ENCODE results near the gene ZNF660. TPM values are rescaled to one million over a fixed set of nuclear protein-coding genes. Genes with fewer than 3 reads are reported as not detected.
A peak's percentile ranks its signal among the peaks of the same experiment; 100 is the strongest.
"Not testable (repeated sequence)": the region's sequence is repeated elsewhere in the genome, so short reads cannot be mapped to it uniquely, and the experiment has no call there.

The ZNF660 gene
- total RNA-seq = 1 to 10 TPM; 2.8 to 9.2 (median 5.4) TPM

DNA sequence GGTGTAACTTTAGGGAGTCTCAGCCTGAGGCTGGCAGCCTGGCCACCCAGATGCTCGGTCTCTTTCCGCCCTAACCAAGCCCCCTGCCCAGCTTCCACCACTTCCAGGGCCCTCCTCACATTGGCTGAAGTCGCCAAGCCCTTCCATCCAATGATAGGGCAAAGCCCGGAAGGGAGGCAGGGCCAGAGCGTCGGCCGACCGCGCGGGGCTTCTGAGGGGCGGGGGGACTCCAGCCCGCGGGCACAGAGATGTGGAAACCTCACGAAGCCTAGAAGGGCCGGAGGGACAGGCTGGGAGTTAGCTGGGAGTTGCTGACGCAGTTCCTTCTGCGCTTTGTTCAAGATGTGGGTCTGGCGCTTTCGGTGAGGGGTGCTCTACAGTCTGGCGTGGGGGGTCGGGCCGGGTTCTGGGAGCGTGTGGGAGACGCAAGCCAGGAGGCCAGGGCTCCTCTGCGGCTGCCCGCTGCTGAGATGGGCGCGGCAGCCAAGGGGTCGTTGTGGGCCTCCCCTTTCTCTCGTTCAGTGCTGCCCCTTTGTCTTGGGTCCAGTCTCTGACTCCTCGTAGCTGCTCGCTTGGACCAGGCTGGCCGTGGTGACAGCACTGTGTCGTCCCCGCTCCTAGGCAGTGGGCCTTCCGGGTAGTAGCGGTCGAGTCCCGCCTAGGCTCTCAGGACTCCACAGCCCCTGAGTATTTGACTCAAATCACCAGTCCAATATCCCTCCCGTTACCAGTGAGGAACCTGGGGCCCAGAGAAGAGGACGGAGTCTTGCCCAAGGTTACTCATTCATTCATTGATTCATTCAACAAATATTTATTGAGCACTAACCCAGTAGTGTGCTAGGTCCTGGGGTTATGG, at the start of gene ZNF660:
TSS of gene ZNF660 (plus strand) at position 319 of the 856 bp plus-strand sequence. CDS start 9,230 bp downstream, outside the sequence.
- H3K4me1 ChIP-seq = peaks cover 0 to 5% of the 10 kb centered on the region in 2 donors
- TF ChIP-seq, protein P1, sequence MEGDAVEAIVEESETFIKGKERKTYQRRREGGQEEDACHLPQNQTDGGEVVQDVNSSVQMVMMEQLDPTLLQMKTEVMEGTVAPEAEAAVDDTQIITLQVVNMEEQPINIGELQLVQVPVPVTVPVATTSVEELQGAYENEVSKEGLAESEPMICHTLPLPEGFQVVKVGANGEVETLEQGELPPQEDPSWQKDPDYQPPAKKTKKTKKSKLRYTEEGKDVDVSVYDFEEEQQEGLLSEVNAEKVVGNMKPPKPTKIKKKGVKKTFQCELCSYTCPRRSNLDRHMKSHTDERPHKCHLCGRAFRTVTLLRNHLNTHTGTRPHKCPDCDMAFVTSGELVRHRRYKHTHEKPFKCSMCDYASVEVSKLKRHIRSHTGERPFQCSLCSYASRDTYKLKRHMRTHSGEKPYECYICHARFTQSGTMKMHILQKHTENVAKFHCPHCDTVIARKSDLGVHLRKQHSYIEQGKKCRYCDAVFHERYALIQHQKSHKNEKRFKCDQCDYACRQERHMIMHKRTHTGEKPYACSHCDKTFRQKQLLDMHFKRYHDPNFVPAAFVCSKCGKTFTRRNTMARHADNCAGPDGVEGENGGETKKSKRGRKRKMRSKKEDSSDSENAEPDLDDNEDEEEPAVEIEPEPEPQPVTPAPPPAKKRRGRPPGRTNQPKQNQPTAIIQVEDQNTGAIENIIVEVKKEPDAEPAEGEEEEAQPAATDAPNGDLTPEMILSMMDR (IDR thresholded peaks at IDR 0.05) = no peak
- TF ChIP-seq POLR2A (IDR thresholded peaks at IDR 0.05) = peak in 1 of 2 donors; percentile 54
- intact Hi-C loops (cut with DNase I) = no loop called here
- WGBS, 2 donors = 1 to 6% methylated on average over 26 to 33 of the region's 41 CpGs
- H3K27me3 ChIP-seq = no peaks in the 10 kb centered on the region
- H3K4me3 ChIP-seq (replicated peaks in 1 of 3) = peak within 1 kb of the TSS; percentile 32 to 57 (median 40)
- no peaks in the 10 kb centered on the region for H3K9me3 ChIP-seq
- no peaks in the 10 kb centered on the region for H3K36me3 ChIP-seq
- DNase-seq = peak; percentile 60 to 64
- peak within 1 kb of the TSS in 1 of 3 donors; percentile 35 for H3K27ac ChIP-seq

DNA sequence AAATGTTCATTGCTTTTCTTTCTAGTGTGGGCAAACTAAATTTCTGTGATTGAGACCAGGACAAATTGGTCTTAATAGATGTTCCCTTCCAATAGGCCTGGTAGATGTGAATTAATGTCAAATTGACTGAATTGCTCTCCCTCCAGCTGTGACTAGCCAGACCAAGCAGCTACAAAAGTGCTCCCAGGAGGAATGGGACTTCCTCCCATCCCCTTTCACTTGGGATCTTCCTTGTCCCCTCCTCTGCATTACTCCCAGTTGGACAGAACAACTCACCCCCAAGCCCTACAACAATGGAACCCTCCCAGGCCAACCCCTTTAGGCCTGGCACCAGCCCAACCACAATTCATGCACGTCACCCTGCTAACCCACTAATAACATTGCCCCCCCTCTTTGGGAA, 49.4 kb upstream of the ZNF660 start:
- 3 to 13% methylated on average over 1 of the region's 1 CpG for WGBS, 2 donors
- H3K4me3 ChIP-seq (replicated peaks in 1 of 3) = no peak overlapping the region
- H3K4me1 ChIP-seq = no peaks in the 10 kb centered on the region
- DNase-seq = no peak
- TF ChIP-seq POLR2A (IDR thresholded peaks at IDR 0.05) = no peak
- TF ChIP-seq, protein P1 (IDR thresholded peaks at IDR 0.05) = no peak
- intact Hi-C loops (cut with DNase I) = no loop called here
- H3K9me3 ChIP-seq = no peaks in the 10 kb centered on the region
- no peaks in the 10 kb centered on the region for H3K36me3 ChIP-seq
- H3K27me3 ChIP-seq = no peaks in the 10 kb centered on the region
- H3K27ac ChIP-seq = no peak overlapping the region

DNA sequence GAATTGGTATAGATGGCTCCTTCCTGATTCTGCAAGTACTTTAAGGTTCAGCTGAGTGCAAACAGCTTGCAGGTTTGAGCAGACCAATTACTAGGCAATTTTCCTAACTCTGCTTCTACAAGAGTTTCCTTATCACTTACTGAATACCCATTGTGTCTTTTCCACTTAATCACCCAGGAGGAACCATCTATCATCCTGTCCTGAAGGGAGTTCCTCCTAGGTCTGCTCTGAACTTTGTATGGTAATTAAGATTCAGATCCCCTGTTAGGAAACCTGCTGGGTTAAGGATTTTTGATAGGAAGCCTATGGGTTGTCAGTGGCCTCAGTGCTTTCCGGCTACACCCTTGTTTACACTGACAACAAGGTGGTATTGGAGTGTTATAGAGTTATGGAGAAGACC, 40.0 kb upstream of the ZNF660 start:
- H3K4me1 ChIP-seq; H3K27me3 ChIP-seq; H3K27ac ChIP-seq; H3K4me3 ChIP-seq (replicated peaks in 1 of 3); H3K9me3 ChIP-seq; H3K36me3 ChIP-seq; DNase-seq; intact Hi-C loops (cut with DNase I): not testable (repeated sequence)
- 46 to 61% methylated on average over 1 of the region's 1 CpG for whole genome bisulfite sequencing, 2 donors

DNA sequence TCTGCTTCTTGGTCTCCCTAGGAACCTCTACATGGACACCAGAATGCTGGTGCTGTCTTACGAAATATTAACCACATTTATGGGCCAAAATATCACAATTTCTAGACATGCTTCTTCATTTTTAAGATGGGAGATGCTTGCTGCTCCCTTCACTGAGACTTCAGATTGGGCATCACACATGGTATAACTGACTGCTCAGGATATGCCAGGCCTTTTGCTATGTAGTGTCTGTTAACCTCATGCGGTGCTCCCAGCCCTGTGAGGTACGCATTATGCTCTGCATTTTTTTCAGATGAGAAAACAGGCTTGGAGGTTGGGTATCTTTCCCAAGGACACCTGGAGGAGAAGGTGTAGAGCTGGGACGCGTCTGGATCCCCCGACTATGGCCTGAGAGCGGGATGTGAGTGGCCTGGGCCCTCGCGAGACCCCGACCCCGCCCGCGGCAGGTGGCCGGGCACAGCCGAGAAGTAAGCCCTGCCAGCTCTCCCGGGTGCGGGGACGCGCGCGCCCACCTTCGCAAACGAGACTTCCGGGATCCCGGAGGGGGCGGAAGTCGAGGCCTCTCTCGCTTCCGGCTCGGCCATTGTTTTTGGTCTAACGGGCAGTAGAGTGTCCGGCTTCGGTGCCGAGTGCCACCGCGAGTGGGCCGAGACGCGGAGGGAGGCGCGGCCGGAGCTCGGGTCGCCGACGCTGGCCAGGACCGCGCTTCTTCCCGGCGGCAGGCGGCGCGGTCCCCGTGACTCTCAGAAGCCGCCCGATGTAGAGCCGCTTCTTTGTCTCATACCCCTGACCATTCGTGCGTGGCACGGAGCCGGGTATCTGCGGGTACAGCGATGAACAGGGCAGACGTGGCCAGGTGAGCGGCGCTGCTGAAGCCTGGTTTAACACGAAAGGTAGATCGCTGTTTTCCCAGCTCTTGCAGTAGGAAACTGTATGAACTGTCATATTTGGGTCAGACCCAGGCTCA, 29.9 kb upstream of the ZNF660 start, which contains the start of gene ZKSCAN7:
TSS of gene ZKSCAN7 (plus strand) at position 568 of the 967 bp plus-strand sequence. CDS start 1,855 bp downstream, outside the sequence.
- no peaks in the 10 kb centered on the region for H3K27me3 ChIP-seq
- peak; percentile 62 to 68 for DNase-seq
- peak within 1 kb of the TSS in 2 of 3 donors; percentile 40 to 53 for H3K27ac ChIP-seq
- H3K4me3 ChIP-seq (replicated peaks in 1 of 3) = peak within 1 kb of the TSS; percentile 21 to 60 (median 41)
- H3K4me1 ChIP-seq = peaks cover 7 to 10% of the 10 kb centered on the region in 2 donors
- H3K9me3 ChIP-seq = no peaks in the 10 kb centered on the region
- WGBS, 2 donors = 5 to 24% methylated on average over 12 to 45 of the region's 68 CpGs
- peaks cover 0 to 3% of the 10 kb centered on the region in 2 donors for H3K36me3 ChIP-seq
- intact Hi-C loops (cut with DNase I) = no loop called here
- TF ChIP-seq, protein P1 (IDR thresholded peaks at IDR 0.05) = peak in 1 of 6 experiments; percentile 16
- peak in 1 of 2 donors; percentile 40 for TF ChIP-seq POLR2A (IDR thresholded peaks at IDR 0.05)

DNA sequence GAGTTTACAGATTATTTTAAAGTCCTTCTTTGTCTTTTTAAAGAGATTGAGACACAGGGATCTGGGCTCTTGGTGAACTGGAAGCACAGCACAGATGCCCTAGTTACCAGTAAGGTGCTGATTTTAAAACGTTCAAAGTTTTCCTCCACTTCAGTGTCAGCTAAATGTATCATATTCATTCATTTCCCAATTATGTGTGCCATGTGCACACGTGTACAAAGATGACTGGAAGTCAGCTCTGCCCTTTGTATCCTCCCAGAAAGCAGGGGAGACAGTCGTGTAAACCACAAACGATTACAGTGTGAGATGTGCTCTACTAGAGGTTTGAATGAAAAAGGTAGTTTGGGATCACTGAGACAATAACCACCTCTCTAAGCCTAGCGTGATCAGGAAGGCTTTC, 29.0 kb upstream of the ZNF660 start:
- H3K27me3 ChIP-seq = no peaks in the 10 kb centered on the region
- H3K27ac ChIP-seq = no peak overlapping the region
- peaks cover 7 to 10% of the 10 kb centered on the region in 2 donors for H3K4me1 ChIP-seq
- intact Hi-C loops (cut with DNase I) = no loop called here
- no peaks in the 10 kb centered on the region for H3K9me3 ChIP-seq
- TF ChIP-seq, protein P1 (IDR thresholded peaks at IDR 0.05) = no peak
- DNase-seq = no peak
- H3K4me3 ChIP-seq (replicated peaks in 1 of 3) = peak overlapping the region in 2 of 3 donors; percentile 21 to 60
- WGBS, 2 donors = 10 to 15% methylated on average over 5 of the region's 5 CpGs
- peaks cover 0 to 3% of the 10 kb centered on the region in 2 donors for H3K36me3 ChIP-seq
